NCI-H2171 (cell line): ENCODE measurements around the gene WASF1.

ENCODE experiments used
- DNase-seq: peaks from one replicate; lab custom pipeline; 2025; lab: John Stamatoyannopoulos, UW

Gene WASF1

DNA sequence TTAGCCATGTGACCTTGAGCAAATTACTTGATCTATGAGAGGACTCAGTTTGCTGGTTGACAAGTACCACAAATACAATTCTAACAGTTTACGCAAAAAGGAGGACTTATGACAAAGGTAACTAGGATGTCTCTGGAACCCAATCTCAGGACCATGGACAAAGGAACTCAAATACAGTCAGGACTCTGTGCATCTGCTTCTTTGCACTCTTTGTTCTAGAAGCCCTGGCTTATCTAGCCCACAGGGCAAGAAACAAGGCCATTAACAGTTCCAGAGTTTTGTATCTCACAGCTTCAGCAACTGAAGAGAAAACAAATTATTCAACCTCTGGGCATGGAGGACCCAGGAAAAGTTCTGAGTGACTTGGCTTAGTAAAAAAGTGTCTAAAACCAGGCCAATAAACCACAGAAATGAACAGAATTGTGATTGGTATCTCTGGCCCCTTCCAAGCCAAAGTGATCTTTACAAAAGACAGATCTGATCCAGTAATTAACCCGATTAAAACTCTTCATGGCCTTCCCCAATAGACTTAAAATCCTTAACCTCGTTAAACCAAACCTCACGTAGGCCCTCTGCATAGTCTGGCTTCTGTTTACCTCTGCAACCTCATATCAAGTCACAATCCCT, 5.9 kb downstream of the WASF1 start:
- DNase-seq: no peak

DNA sequence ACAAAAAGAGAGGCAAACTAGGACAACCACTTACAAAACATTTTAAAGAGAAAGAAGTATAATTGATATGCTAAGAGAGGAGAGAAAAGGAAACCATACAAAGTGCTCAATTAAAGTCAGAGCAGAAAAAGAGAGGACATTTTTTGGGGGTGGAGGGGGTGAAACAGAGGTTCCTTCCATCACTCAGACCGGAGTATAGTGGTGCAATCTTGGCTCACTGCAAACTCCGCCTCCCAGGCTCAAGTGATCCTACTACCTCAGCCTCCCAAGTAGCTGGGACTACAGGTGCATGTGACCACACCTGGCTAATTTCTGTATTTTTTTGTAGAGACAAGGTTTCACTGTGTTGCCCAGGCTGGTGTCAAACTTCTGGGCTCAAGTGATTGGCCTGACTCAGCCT, 9.4 kb downstream of the WASF1 start:
- DNase-seq: no peak

DNA sequence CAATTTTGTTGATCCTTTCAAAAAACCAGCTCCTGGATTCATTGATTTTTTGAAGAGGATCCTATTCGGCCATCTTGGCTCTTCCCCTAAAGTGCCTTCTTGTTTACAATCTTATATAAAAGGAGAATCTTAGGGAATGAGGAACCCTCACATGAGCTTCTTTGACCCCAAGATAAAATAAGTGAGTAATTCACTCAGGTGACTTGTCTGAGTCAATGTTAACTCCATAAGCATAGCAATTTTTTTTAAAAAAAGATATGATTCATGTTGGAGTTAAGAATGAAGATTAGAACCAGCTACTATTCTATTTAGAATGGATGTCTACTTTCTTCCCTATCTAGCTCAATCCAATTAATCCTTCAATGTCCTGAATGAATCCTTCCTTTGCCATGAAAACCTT, 21.0 kb downstream of the WASF1 start:
- no peak for DNase-seq

GRCh38 chr6:110147870-110148269, 31.6 kb downstream of the WASF1 start:
- DNase-seq: no peak

- DNase-seq: no peak
Observed at GRCh38 chr6:110140650-110141049, 38.8 kb downstream of the WASF1 start.

GRCh38 chr6:110139052-110139451, 40.4 kb downstream of the WASF1 start:
- no peak for DNase-seq

DNA sequence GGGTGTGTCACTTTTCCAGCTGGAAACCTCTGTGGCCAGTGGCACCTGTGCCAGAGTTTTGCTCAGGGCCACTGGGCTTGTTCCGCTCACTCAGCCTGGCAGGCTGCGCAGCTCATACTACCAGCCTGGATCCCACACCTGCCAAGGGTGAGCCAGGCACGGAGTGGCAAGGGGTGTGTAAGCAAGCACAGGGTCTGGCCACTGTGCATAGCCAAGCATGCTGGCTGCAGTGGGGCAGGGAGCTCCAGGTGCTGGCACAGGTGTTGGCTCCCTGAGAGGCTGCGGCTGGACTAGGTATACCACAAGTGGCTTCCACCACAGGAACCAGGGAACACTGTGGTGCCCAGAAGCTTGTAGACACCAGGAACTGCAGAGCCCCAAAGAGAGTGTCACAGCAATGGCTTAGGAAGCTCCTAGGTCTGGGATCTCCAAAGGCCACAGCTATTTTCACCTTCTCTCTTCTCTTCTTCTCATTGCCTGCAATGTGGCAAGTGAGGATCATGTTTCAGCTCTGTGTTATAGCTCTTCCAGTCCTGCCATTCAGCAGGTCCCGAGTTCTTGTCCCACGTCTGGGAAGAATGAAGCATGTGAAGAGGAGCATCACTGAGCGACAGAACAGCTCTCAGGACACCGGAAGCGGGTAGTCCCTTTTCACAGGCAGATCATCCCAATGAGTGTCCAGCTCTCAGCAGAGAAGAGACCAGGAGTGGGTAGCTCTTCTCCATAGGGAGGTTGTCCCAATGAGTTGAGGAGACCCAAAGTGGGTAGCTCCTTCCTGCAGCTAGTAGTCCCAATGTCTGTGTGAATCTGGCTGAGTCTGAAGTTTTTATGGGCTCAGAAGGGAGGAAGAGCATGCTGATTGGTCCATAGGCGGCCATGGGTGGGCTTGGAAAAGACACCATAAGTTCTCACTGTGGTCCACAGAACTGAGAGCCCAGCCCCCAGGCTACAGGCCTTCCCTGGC, 41.3 kb downstream of the WASF1 start:
- DNase-seq: no peak

DNA sequence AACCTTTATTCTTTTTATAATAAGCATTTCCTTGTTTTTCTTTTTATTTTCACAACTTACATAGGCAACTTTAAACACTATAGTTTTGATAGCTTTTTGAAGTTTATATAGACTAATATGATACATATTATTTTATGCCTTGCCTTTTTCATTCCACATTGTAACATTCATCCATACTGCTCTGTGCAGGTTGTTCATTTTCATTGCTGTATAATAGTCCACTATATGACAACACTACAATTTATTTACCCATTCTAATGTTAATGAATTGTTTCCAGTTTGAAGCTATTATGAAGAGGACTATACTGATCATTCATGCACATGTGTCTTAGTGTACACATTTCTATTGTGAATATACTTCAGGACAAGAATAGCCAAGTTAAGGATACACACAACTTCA, 49.1 kb downstream of the WASF1 start:
- no peak for DNase-seq

DNA sequence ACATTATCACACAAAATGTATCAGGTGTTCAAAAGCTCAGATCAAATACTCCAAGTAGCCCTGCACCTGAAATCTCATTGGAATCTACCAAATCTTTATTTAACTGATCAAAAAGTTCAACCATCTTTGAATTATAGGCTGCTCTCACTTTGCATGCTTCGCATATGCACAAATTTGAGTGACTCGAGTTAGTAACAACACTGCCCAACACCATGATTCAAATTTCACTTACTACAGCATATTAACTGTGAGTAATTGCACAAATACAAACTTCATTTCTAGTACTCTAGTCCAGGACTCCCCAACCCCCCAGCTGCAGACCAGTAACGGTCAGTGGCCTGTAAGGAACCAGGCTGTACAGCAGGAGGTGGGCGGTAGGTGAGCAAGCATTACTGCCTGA, 51.1 kb downstream of the WASF1 start:
- no peak for DNase-seq

- DNase-seq: no peak
Observed at GRCh38 chr6:110125361-110125760, 54.1 kb downstream of the WASF1 start.

DNA sequence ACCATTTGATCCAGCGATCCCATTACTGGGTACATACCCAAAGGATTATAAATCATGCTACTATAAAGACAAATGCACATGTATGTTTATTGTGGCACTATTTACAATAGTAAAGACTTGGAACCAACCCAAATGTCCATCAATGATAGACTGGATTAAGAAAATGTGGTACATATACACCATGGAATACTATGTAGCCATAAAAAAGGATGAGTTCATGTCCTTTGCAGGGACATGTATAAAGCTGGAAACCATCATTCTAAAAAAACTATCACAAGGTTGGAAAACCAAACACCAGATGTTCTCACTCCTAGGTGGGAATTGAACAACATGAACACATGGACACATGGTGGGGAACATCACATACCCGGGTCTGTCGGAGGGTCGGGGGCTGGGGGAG, 57.8 kb downstream of the WASF1 start:
- DNase-seq: peak; percentile 2

DNA sequence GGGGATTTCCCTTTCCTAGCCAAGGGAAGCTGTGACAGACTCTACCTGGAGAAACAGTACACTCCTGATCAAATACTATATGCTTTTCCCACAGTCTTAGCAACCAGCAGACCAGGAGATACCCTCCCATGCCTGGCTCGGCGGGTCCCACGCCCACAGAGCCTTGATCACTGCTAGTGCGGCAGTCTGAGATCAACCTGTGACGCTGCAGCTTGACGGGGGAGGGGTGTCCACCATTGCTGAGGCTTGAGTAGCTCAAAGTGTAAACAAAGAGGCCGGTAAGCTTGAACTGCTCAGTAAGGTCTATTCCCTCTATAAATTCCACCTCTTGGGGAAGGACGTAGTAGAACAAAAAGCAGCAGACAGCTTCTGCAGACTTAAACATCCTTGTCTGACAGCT, 63.2 kb downstream of the WASF1 start:
- no peak for DNase-seq

- DNase-seq: no peak
Observed at GRCh38 chr6:110114004-110114403, 65.5 kb downstream of the WASF1 start.

DNA sequence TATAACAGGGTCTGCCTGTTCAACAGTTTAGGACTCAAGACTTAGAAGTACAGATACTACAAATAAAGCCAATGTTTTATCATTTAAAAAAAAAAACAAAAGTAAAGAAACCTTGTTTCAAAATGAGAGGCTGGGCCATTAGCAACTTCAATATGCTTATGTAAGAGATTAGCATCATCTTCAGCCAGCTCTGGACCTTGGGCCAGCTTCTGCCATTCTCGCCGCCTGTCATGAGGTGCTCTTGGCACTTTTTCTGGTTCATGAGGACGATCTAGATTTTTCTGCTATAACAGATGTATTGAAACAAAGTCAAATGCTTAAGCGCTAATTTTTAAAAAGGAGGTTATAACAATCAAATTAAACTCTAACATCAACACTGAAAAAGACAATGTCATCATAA, 74.2 kb downstream of the WASF1 start:
- no peak for DNase-seq

DNA sequence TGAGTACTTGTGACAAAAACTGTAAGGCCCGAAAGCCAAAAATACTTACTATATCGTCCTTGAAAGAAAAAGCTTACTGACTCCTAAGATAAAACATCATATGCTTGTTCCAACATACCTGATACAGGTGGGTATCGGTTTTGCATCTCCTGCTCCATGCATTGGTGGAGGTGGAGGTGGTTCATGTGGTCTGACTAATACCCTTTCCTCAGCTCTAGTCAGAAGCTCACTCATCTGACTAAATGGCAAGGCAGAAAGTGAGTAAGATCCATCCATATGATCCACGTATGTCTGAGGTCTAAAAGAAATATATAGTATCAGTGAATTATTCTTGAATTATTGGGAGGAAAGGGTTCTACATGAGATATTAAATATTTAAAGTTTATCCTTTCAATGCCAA, 76.2 kb downstream of the WASF1 start:
- no peak for DNase-seq

GRCh38 chr6:110102411-110102810, 77.1 kb downstream of the WASF1 start:
- DNase-seq: no peak

GRCh38 chr6:110101885-110102284, 77.6 kb downstream of the WASF1 start:
- peak; percentile 18 for DNase-seq

DNA sequence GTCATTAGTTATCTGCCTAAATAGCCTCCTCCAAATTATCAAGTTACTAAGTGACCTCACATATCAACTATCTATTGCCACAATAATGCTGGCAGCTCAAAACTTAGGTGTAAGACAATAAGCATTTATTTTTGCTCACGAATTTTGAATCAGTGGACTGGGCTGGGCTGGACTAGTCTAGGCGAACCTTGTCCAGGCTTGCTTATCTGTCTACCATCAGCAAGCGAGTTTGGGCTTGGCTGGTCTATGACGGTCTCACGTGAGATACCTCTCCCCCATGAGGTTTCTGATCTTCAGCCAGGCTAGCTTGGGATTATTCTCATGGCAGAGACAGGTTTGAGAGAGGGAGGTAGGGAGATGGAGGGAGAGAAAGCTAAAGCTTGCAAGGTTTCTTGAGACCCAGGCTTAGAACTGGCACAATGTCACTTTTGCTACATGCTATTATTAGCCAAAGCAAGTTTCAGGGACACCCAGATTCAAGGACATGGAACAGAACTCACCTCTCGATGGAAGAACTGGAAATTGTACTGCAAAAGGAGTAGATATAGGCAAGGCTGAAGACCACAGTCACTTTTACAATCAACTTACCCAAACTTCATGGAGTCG, 80.9 kb downstream of the WASF1 start:
- no peak for DNase-seq

GRCh38 chr6:110097443-110097842, 82.0 kb downstream of the WASF1 start:
- DNase-seq: no peak

GRCh38 chr6:110095935-110096334, 83.5 kb downstream of the WASF1 start:
- DNase-seq: no peak

DNA sequence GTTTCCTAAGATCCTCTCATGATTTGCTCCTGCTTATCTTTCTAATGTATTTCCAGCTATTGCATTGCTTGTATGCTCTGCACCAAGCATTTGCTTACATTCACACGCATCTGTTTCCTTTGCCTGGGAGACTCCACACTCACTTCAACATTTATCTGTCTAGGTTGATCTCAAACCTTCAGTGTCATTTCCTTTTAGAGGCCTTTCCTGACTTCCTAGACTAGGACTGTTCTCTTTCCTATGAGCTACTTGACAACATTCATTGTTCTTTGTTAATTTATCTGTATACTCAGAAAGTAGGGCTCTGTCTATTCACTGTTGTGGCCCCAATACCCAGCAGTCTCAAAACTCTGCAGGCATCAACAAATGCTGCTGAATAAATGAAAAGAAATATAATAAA, 84.4 kb downstream of the WASF1 start:
- no peak for DNase-seq

DNA sequence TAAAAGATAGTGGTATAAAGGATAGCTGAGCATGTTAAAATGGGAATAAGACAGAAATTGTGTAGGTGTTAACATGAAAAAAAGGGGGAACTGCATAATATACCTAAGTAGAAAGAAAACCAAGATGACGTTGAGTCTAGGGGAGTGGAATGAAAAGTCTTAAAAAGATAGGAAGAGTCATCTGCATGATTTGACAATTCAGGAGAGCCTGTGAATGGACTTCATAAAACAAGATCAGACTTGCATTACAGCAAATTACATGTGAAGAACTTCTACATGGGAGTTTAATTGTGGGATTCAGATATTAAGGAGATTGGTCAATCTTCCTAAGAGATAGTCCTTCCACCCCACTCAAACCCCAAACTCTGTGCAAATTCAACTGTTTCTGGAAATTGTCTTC, 85.5 kb downstream of the WASF1 start:
- DNase-seq: no peak

- DNase-seq: no peak
Observed at GRCh38 chr6:110090876-110091275, 88.6 kb downstream of the WASF1 start.
